Memory B cell (primary cell): Measurements from ENCODE around the gene UBE4A.
A peak's percentile ranks its signal among the peaks of the same experiment; 100 is the strongest.

Source experiments
- ATAC-seq: fragments of 150-1000 bp; cut with Tn5 transposase; 2 replicates; pipeline ENCODE4 v1.10.0; 2021; ENCODE audit warnings: low read depth, mild to moderate bottlenecking, moderate library complexity
- DNase-seq, 2 donors: peaks; one replicate each; pipeline ENCODE4 v3.0.0; 2022; ENCODE audit warnings: low spot score in 2 of 2
- H3K27ac Mint-ChIP-seq: one replicate; pipeline ENCODE4 v1.8.0; 2022; ENCODE audit warnings: mild to moderate bottlenecking, moderate library complexity, mixed read lengths
- H3K27me3 Mint-ChIP-seq: one replicate; pipeline ENCODE4 v1.8.0; 2022; ENCODE audit warnings: mixed read lengths
- H3K36me3 Mint-ChIP-seq: one replicate; pipeline ENCODE4 v1.8.0; 2022; ENCODE audit warnings: mild to moderate bottlenecking, mixed read lengths
- H3K4me1 Mint-ChIP-seq: one replicate; pipeline ENCODE4 v1.8.0; 2022; ENCODE audit warnings: mixed read lengths
- H3K4me3 Mint-ChIP-seq: one replicate; pipeline ENCODE4 v1.8.0; 2022; ENCODE audit warnings: mild to moderate bottlenecking, moderate library complexity, mixed read lengths
- H3K9me3 Mint-ChIP-seq: one replicate; pipeline ENCODE4 v1.8.0; 2022; ENCODE audit warnings: mixed read lengths

The UBE4A gene

DNA sequence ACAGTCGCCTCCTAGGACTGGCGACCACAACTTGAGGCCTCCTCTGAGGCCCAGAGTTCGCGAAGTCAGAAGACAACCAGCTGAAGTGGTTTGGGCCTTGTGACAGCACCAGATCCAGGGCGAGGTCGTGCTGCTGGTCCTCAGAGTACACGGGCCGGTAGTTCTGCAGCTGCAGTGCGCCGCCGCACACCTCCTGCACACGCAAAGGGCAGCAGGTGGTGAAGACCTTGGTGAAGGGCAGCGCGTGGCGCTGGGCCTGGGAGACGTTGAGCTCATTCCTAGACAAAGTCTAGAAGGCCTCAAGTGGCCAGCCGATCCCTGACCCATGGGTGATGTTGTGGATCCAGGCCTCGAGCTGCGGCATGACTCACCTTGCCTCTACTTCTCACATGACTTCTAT, 36.7 kb upstream of the UBE4A start:
- DNase-seq (no peak), ATAC-seq (no peak)
- Mint-ChIP-seq H3K4me3 (no peak overlapping the region), H3K4me1 (peaks cover 32% of the 10 kb centered on the region), H3K27ac (no peak overlapping the region), H3K27me3 (peaks cover 3% of the 10 kb centered on the region), H3K36me3 (no peaks in the 10 kb centered on the region), H3K9me3 (no peaks in the 10 kb centered on the region)

DNA sequence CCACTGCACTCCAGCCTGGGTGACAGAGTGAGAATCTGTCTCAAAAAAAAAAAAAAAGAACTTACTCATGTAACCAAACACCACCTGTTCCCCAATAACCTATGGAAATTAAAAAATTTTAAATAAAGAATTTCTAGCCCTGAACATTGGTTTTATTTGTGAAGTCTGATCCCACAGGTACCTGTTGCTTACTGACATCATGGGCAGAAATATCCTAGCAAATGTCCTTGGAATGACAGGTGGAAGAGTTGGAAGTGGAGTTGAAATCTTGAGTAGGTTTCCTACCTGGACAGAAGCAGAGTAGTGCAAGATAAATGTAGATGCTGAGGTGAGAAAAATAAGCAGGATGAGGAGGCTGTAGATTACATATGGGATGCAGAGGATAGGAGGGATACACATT, 34.1 kb upstream of the UBE4A start:
- H3K4me3 Mint-ChIP-seq: no peak overlapping the region
- peaks cover 2% of the 10 kb centered on the region for H3K36me3 Mint-ChIP-seq
- DNase-seq (no peak), ATAC-seq (no peak)
- peaks cover 16% of the 10 kb centered on the region for H3K4me1 Mint-ChIP-seq
- H3K27me3 Mint-ChIP-seq: peaks cover 3% of the 10 kb centered on the region
- no peak overlapping the region for H3K27ac Mint-ChIP-seq
- H3K9me3 Mint-ChIP-seq: peaks cover 4% of the 10 kb centered on the region

DNA sequence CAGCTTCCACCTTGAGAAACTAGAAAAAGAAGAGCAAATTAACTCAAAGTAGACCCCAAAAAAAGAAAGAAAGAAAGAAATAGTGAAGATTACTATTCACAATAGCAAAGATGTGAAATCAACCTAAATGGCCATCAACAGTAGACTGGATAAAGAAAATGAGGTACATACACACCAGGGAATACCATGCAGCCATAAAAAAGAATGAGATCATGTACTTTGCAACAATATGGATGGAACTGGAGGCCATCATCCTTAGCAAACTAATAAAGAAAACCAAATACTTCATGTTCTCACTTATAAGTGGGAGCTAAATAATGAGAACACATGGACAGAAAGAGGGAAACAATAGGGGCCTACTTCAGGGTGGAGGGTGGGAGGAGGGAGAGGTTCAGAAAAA, 30.7 kb upstream of the UBE4A start:
- Mint-ChIP-seq H3K4me3 (no peak overlapping the region), H3K36me3 (peaks cover 2% of the 10 kb centered on the region), H3K27ac (no peak overlapping the region), H3K27me3 (peaks cover 3% of the 10 kb centered on the region), H3K4me1 (no peaks in the 10 kb centered on the region), H3K9me3 (peaks cover 4% of the 10 kb centered on the region)
- DNase-seq: no peak
- ATAC-seq: no peak

DNA sequence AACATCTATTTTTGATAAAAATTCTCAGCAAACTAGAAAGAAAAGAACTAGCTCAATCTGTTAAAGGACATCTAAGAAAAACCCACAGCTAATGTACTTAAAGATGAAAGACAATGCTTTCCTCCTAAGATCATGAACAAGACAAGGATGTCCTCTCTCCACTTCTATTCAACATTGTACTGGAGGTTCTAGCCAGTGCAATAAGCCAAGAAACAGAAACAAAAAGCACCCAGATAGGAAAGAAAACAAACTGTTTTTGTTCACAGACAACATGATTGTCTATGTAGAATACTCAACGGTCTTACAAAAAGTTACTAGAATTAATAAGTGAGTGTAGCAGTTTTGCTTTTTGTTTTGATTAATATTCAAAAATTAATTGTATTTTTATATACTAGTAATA, 24.7 kb upstream of the UBE4A start:
- ATAC-seq (no peak), DNase-seq (no peak)
- Mint-ChIP-seq H3K27ac (no peak overlapping the region), H3K9me3 (no peaks in the 10 kb centered on the region), H3K27me3 (no peaks in the 10 kb centered on the region), H3K4me1 (peaks cover 6% of the 10 kb centered on the region), H3K36me3 (no peaks in the 10 kb centered on the region), H3K4me3 (no peak overlapping the region)

DNA sequence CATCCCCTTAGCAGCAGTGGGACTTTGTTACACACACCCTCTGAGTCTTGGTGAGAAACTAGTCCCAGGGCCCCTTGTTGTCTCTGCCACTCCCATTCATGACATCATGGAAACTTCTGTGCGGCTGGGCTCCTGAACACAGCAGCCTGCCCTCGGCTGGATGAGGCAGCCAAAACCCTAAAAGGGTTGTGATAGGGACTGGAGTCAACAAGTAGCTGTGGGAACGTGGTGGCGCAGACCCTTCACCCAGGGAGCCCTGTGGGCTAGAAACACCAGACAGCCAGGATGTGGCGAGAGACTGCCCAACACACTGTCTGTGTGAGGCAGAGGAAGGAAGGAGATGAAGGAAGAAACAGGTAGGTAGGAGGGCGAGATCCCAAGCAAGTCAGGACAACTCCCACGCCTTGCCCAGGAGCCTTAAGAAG, 20.8 kb upstream of the UBE4A start:
- Mint-ChIP-seq H3K27me3 (no peaks in the 10 kb centered on the region), H3K36me3 (no peaks in the 10 kb centered on the region), H3K9me3 (no peaks in the 10 kb centered on the region), H3K4me3 (peak overlapping the region; percentile 57), H3K4me1 (peaks cover 6% of the 10 kb centered on the region), H3K27ac (peak overlapping the region; percentile 33)
- ATAC-seq (peak; percentile 54), DNase-seq (no peak)

DNA sequence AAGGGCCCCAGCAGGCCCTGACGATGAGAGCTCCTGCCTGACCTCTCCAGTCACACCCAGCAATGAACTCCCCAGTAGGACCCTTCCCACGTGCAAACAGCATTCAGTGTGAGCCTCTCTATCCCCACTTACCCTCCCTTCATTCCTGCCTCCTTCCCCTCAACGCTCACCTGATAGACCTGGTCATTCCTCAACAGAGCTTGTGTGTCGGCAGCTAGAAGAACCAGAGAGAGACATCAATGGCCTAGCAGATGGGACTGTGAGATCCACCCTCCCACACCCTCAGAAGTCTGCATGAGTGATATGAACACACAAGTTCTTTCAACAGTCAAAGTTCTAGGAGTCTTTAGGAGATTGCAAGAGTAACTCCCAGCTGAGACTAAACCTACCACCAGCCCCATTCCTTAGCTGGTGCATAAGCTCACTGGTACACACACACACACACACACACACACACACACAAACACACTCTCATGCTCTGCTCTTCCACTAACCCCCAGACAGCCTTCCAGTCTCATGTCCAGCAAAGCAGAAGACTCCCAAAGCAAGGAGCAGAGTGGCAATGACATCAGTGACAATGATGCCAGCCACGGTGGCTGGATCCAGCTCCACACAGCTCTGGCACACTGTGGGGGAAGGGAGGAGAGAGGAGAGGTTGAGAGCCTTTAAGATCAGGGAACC, 20.0 kb upstream of the UBE4A start:
- Mint-ChIP-seq H3K27ac (no peak overlapping the region), H3K9me3 (no peaks in the 10 kb centered on the region), H3K4me3 (no peak overlapping the region), H3K4me1 (peaks cover 6% of the 10 kb centered on the region), H3K36me3 (no peaks in the 10 kb centered on the region), H3K27me3 (no peaks in the 10 kb centered on the region)
- DNase-seq (no peak), ATAC-seq (no peak)

DNA sequence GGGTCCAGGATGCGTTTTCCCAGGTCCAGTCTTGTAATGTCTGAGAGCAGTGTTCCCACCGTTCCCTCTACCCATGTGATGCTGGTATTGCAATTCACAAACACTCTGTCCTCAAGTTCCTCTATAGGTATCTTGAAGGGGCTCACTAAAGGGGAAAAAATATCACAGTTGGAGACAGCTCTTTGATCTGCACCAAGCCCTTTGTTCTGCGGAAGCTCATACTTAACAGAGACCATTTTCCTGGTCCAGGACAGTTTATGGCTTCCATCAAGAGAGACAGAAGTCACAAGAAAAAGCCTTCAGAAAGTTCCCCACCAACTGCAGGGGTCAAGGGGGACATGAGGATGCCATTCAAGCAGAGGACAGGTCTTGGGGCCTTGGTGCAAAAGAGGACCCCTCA, 19.0 kb upstream of the UBE4A start:
- no peaks in the 10 kb centered on the region for H3K9me3 Mint-ChIP-seq
- H3K4me3 Mint-ChIP-seq: no peak overlapping the region
- ATAC-seq: no peak
- H3K36me3 Mint-ChIP-seq: no peaks in the 10 kb centered on the region
- no peak overlapping the region for H3K27ac Mint-ChIP-seq
- DNase-seq: no peak
- peaks cover 5% of the 10 kb centered on the region for H3K27me3 Mint-ChIP-seq
- H3K4me1 Mint-ChIP-seq: peaks cover 8% of the 10 kb centered on the region

DNA sequence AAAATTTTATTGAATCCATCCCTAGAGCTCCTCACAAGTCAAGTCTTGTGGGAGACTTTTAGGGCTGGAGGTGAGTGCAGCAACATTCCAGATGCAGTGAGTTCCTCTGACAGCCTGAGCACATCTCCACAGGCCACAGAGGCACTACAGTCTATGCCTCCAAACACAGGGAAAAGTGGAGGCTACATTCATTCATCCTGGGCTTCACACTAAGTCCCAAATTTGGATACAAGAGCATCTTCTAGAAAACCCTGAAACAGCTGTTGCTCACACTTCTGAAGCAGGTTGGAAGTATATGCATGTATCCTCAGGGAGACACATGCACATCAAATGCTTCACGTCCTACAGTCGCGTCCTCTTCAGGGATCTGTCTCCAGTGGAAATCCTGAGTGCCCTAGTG, 18.1 kb upstream of the UBE4A start:
- DNase-seq: no peak
- Mint-ChIP-seq H3K27me3 (peaks cover 7% of the 10 kb centered on the region), H3K4me3 (no peak overlapping the region), H3K27ac (no peak overlapping the region), H3K4me1 (peaks cover 10% of the 10 kb centered on the region), H3K9me3 (no peaks in the 10 kb centered on the region), H3K36me3 (no peaks in the 10 kb centered on the region)
- ATAC-seq: no peak

DNA sequence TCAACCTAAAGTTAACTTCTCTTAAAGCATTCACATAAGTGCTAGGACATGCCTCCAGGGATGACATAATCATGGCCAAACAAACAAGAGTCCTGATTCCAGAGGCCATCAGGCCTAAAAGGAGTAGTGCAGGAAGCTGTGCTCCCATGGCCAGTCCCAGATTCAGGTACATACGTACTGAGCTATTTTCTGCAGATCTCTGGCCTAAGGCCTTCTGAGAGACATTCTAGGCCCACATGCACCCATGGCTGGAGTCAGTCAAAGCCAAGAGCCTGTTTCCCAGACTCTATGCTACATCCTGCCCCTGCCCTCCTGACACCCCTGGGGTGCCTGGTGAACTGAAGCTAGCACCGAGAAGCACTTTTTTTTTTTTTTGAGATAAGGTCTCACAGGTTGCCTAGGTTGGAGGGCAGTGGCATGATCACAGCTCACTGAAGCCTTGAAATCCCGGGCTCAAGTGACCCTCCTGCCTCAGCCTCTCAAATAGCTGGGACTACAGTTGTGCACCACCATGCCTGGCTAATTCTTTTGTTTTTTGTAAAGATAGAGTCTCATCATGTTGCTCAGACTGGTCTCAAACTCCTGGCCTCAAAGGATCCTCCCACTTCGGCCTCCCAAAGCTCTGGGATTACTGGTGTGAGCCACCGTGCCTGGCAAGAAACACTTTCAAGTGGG, 17.4 kb upstream of the UBE4A start:
- Mint-ChIP-seq H3K36me3 (no peaks in the 10 kb centered on the region), H3K27me3 (peaks cover 7% of the 10 kb centered on the region), H3K4me1 (peaks cover 10% of the 10 kb centered on the region), H3K27ac (no peak overlapping the region), H3K4me3 (no peak overlapping the region), H3K9me3 (no peaks in the 10 kb centered on the region)
- DNase-seq (no peak), ATAC-seq (no peak)

DNA sequence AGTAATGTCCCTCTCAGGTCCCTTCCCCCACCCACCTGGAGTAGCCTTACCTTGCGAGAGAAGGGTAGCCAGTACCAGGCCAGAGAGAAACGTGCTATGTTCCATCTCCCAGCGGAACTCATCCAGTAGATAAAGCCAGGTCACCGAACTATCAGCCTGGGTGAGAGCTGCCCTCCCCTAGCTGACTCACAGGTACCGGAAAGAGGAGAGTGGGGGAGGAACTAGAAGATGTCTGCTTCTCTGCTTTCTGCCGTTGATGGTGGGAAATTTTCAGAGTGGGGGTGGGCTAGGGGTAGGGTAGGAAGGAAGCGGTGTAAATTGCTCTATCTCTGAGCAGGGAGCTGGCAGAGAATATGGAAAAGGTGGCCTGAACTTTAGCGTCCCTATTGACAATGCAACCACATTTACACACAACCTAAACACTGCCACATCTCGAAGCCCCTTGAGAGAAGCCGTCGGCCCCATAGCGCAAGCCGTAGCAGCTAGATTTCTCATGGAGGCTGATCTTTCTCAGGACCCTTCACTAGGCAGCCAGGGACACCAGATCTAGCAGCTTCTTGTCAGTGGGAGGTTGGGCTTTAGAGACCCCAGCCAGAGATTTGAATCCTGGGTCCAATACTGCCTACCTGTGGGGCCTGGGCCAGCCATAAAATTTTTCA, 16.8 kb upstream of the UBE4A start, which contains the start of gene CD3D:
CD3D (minus strand) TSS at position 203 of the 659 bp plus-strand sequence; CDS start at position 105, 98 bp downstream.
- Mint-ChIP-seq H3K9me3 (no peaks in the 10 kb centered on the region), H3K4me1 (peaks cover 10% of the 10 kb centered on the region), H3K36me3 (no peaks in the 10 kb centered on the region), H3K4me3 (no peak within 1 kb of the TSS), H3K27me3 (peaks cover 7% of the 10 kb centered on the region), H3K27ac (no peak within 1 kb of the TSS)
- DNase-seq (no peak), ATAC-seq (no peak)

DNA sequence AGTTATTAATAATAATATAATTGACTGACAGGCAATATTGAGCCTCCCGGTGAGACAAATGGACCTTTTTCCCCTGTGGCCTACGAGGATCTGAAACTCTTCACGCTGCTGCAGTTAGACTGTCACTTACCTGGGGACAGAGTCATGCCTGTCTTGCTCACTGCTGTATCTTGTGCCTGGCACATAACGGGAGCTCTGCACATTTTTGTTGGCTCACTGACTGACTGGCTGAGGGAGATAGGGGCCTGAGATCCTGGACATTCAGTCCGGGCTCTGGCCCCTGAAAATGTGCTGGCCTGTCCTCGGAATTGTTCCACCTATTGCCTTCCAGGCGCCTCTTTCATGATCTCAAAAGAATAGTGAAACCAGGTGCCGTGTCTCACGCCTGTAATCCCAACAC, 16.2 kb upstream of the UBE4A start:
- H3K4me1 Mint-ChIP-seq: peaks cover 10% of the 10 kb centered on the region
- H3K4me3 Mint-ChIP-seq: no peak overlapping the region
- H3K27me3 Mint-ChIP-seq: peaks cover 7% of the 10 kb centered on the region
- DNase-seq (no peak), ATAC-seq (no peak)
- no peaks in the 10 kb centered on the region for H3K9me3 Mint-ChIP-seq
- no peak overlapping the region for H3K27ac Mint-ChIP-seq
- no peaks in the 10 kb centered on the region for H3K36me3 Mint-ChIP-seq

DNA sequence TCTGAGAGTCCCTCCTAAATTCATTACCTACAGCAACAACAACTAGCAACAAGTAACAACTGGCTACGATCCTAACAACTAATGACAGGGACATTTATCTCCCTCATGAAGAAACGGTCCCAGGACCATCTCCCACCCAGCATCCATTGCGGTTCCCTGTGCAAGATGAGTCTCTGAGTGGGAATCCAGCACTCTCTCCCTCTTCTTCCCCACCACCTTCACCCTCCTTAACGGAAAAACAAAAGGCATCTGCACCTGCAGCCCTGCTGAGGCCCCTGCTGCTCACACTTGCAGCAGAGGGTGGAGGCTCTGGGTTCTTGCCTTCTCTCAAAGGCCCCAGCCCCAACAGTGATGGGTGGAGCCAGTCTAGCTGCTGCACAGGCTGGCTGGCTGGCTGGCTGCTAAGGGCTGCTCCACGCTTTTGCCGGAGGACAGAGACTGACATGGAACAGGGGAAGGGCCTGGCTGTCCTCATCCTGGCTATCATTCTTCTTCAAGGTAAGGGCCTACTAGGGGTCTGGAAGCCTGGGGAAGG, 15.4 kb upstream of the UBE4A start, which contains the start of gene CD3G:
CD3G (plus strand) TSS at position 364 of the 535 bp plus-strand sequence; CDS start at position 444, 80 bp downstream.
- Mint-ChIP-seq H3K36me3 (no peaks in the 10 kb centered on the region), H3K27ac (no peak within 1 kb of the TSS), H3K4me1 (peaks cover 4% of the 10 kb centered on the region), H3K9me3 (no peaks in the 10 kb centered on the region), H3K4me3 (no peak within 1 kb of the TSS), H3K27me3 (peaks cover 9% of the 10 kb centered on the region)
- ATAC-seq: no peak
- DNase-seq: no peak

DNA sequence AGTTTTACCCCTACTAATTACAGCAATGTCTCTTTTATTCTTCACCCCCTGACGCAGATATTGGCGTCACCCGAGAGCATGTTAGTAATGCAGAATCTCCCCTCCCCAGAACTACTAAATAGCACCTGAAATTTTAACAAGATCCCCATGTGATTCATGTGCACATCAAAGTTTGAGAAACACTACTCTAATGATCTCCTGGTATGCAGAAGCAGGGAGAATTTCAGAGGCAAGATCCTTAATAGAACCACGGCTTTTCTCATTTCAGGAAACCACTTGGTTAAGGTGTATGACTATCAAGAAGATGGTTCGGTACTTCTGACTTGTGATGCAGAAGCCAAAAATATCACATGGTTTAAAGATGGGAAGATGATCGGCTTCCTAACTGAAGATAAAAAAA, 9.9 kb upstream of the UBE4A start:
- ATAC-seq: no peak
- Mint-ChIP-seq H3K4me3 (no peak overlapping the region), H3K27me3 (peaks cover 14% of the 10 kb centered on the region), H3K27ac (no peak overlapping the region), H3K4me1 (peaks cover 4% of the 10 kb centered on the region), H3K36me3 (no peaks in the 10 kb centered on the region), H3K9me3 (no peaks in the 10 kb centered on the region)
- no peak for DNase-seq

DNA sequence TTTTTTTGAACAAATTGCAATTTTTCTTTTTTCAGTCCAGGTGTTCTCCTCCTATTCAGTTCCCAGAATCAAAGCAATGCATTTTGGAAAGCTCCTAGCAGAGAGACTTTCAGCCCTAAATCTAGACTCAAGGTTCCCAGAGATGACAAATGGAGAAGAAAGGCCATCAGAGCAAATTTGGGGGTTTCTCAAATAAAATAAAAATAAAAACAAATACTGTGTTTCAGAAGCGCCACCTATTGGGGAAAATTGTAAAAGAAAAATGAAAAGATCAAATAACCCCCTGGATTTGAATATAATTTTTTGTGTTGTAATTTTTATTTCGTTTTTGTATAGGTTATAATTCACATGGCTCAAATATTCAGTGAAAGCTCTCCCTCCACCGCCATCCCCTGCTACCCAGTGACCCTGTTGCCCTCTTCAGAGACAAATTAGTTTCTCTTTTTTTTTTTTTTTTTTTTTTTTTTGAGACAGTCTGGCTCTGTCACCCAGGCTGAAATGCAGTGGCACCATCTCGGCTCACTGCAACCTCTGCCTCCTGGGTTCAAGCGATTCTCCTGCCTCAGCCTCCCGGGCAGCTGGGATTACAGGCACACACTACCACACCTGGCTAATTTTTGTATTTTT, 6.2 kb upstream of the UBE4A start:
- DNase-seq (peak in 1 of 2 donors; percentile 50), ATAC-seq (no peak)
- Mint-ChIP-seq H3K4me1 (no peaks in the 10 kb centered on the region), H3K9me3 (no peaks in the 10 kb centered on the region), H3K27ac (no peak overlapping the region), H3K27me3 (peaks cover 7% of the 10 kb centered on the region), H3K36me3 (no peaks in the 10 kb centered on the region), H3K4me3 (no peak overlapping the region)
